Measurements from ENCODE around the gene LRRC2.

LRRC2 gene

GRCh38 chr3:46595819-46596314 is 29.8 kb upstream of the LRRC2 start:
- no peak overlapping the region for H2BK120ac ChIP-seq (ENCODE audit: low read depth, low read length)
- DNase-seq: no peak
- H3K4ac ChIP-seq (ENCODE audit: low read depth in 1 of 2, low read length in 2 of 2): no peak overlapping the region
- no peak overlapping the region for H2AK5ac ChIP-seq (ENCODE audit: low read length, severe bottlenecking)
- H3K4me1 ChIP-seq (ENCODE audit: control insufficient read depth, insufficient read depth, low read depth, low read length): no peaks in the 10 kb centered on the region
- no peak overlapping the region for H3K4me2 ChIP-seq (ENCODE audit: low read length, poor library complexity, severe bottlenecking)
- H3K9me3 ChIP-seq (ENCODE audit: control insufficient read depth, low read length): no peaks in the 10 kb centered on the region
- no peak overlapping the region for H4K91ac ChIP-seq (ENCODE audit: low read length)
- no peak overlapping the region for H2AFZ ChIP-seq (ENCODE audit: low read depth, low read length)
- no peak overlapping the region for H2BK12ac ChIP-seq (ENCODE audit: low read length in 2 of 2)
- no peak overlapping the region for H3K14ac ChIP-seq (ENCODE audit: low read length in 2 of 2)
- H4K8ac ChIP-seq (ENCODE audit: low read length): no peak overlapping the region
- no peak overlapping the region for H2BK15ac ChIP-seq (ENCODE audit: low read depth, poor library complexity, severe bottlenecking)
- H3K27me3 ChIP-seq (ENCODE audit: control insufficient read depth in 1 of 2, insufficient read depth in 1 of 2, low read length in 2 of 2): peaks cover 0 to 9% of the 10 kb centered on the region in 2 experiments
- no peak overlapping the region for H3K27ac ChIP-seq (ENCODE audit: low read length, poor library complexity, severe bottlenecking)
- H3K4me3 ChIP-seq (ENCODE audit: insufficient read depth in 1 of 2, low read depth in 1 of 2, low read length in 2 of 2): no peak overlapping the region
- no peak overlapping the region for H3K18ac ChIP-seq (ENCODE audit: low read depth in 1 of 2, low read length in 2 of 2)
- no peak overlapping the region for H3K9ac ChIP-seq (ENCODE audit: low read length)
- H3K23ac ChIP-seq (ENCODE audit: low read length in 2 of 2): no peak overlapping the region
- H3K36me3 ChIP-seq (ENCODE audit: control insufficient read depth in 1 of 2, insufficient read depth in 2 of 2, low read depth in 1 of 2, low read length in 2 of 2): no peaks in the 10 kb centered on the region
- H2BK5ac ChIP-seq (ENCODE audit: low read depth, low read length, poor library complexity, severe bottlenecking): no peak overlapping the region
- WGBS: 91% methylated on average over 8 of the region's 8 CpGs
- no peaks in the 10 kb centered on the region for H3K79me1 ChIP-seq (replicated peaks; ENCODE audit: low read length, poor library complexity, severe bottlenecking)

- Histone ChIP-seq H3K18ac (ENCODE audit: low read depth in 1 of 2, low read length in 2 of 2) (no peak overlapping the region), H3K27me3 (ENCODE audit: control insufficient read depth in 1 of 2, insufficient read depth in 1 of 2, low read length in 2 of 2) (peaks cover 0 to 5% of the 10 kb centered on the region in 2 experiments), H3K4me2 (ENCODE audit: low read length, poor library complexity, severe bottlenecking) (no peak overlapping the region), H3K79me1 (replicated peaks; ENCODE audit: low read length, poor library complexity, severe bottlenecking) (no peaks in the 10 kb centered on the region), H3K9ac (ENCODE audit: low read length) (no peak overlapping the region), H2AFZ (ENCODE audit: low read depth, low read length) (no peak overlapping the region), H3K4me1 (ENCODE audit: control insufficient read depth, insufficient read depth, low read depth, low read length) (no peaks in the 10 kb centered on the region), H4K8ac (ENCODE audit: low read length) (no peak overlapping the region), H2BK15ac (ENCODE audit: low read depth, poor library complexity, severe bottlenecking) (no peak overlapping the region), H3K27ac (ENCODE audit: low read length, poor library complexity, severe bottlenecking) (no peak overlapping the region), H3K4ac (ENCODE audit: low read depth in 1 of 2, low read length in 2 of 2) (no peak overlapping the region), H2AK5ac (ENCODE audit: low read length, severe bottlenecking) (no peak overlapping the region), H2BK5ac (ENCODE audit: low read depth, low read length, poor library complexity, severe bottlenecking) (no peak overlapping the region), H3K36me3 (ENCODE audit: control insufficient read depth in 1 of 2, insufficient read depth in 2 of 2, low read depth in 1 of 2, low read length in 2 of 2) (no peaks in the 10 kb centered on the region), H3K9me3 (ENCODE audit: control insufficient read depth, low read length) (no peaks in the 10 kb centered on the region), H3K14ac (ENCODE audit: low read length in 2 of 2) (no peak overlapping the region), H3K4me3 (ENCODE audit: insufficient read depth in 1 of 2, low read depth in 1 of 2, low read length in 2 of 2) (no peak overlapping the region), H4K91ac (ENCODE audit: low read length) (no peak overlapping the region), H3K23ac (ENCODE audit: low read length in 2 of 2) (no peak overlapping the region), H2BK12ac (ENCODE audit: low read length in 2 of 2) (no peak overlapping the region), H2BK120ac (ENCODE audit: low read depth, low read length) (no peak overlapping the region)
- WGBS: 99% methylated on average over 3 of the region's 4 CpGs
- no peak for DNase-seq
These were observed 28.6 kb upstream of the LRRC2 start for GRCh38 chr3:46594723-46595122.

- Histone ChIP-seq H2BK15ac (ENCODE audit: low read depth, poor library complexity, severe bottlenecking) (no peak overlapping the region), H4K8ac (ENCODE audit: low read length) (no peak overlapping the region), H3K9ac (ENCODE audit: low read length) (no peak overlapping the region), H3K27ac (ENCODE audit: low read length, poor library complexity, severe bottlenecking) (no peak overlapping the region), H3K4me2 (ENCODE audit: low read length, poor library complexity, severe bottlenecking) (no peak overlapping the region), H3K27me3 (ENCODE audit: control insufficient read depth in 1 of 2, insufficient read depth in 1 of 2, low read length in 2 of 2) (peaks cover 0 to 4% of the 10 kb centered on the region in 2 experiments), H2BK120ac (ENCODE audit: low read depth, low read length) (no peak overlapping the region), H2BK12ac (ENCODE audit: low read length in 2 of 2) (no peak overlapping the region), H2AK5ac (ENCODE audit: low read length, severe bottlenecking) (no peak overlapping the region), H2BK5ac (ENCODE audit: low read depth, low read length, poor library complexity, severe bottlenecking) (no peak overlapping the region), H3K4me1 (ENCODE audit: control insufficient read depth, insufficient read depth, low read depth, low read length) (no peaks in the 10 kb centered on the region), H2AFZ (ENCODE audit: low read depth, low read length) (no peak overlapping the region), H3K9me3 (ENCODE audit: control insufficient read depth, low read length) (no peaks in the 10 kb centered on the region), H3K18ac (ENCODE audit: low read depth in 1 of 2, low read length in 2 of 2) (no peak overlapping the region), H3K36me3 (ENCODE audit: control insufficient read depth in 1 of 2, insufficient read depth in 2 of 2, low read depth in 1 of 2, low read length in 2 of 2) (no peaks in the 10 kb centered on the region), H3K4me3 (ENCODE audit: insufficient read depth in 1 of 2, low read depth in 1 of 2, low read length in 2 of 2) (no peak overlapping the region), H3K4ac (ENCODE audit: low read depth in 1 of 2, low read length in 2 of 2) (no peak overlapping the region), H3K79me1 (replicated peaks; ENCODE audit: low read length, poor library complexity, severe bottlenecking) (no peaks in the 10 kb centered on the region), H3K23ac (ENCODE audit: low read length in 2 of 2) (no peak overlapping the region), H4K91ac (ENCODE audit: low read length) (no peak overlapping the region), H3K14ac (ENCODE audit: low read length in 2 of 2) (no peak overlapping the region)
- DNase-seq: no peak
These were observed 27.9 kb upstream of the LRRC2 start for GRCh38 chr3:46593979-46594378.

- Histone ChIP-seq H3K36me3 (ENCODE audit: control insufficient read depth in 1 of 2, insufficient read depth in 2 of 2, low read depth in 1 of 2, low read length in 2 of 2) (no peaks in the 10 kb centered on the region), H3K14ac (ENCODE audit: low read length in 2 of 2) (no peak overlapping the region), H4K8ac (ENCODE audit: low read length) (no peak overlapping the region), H3K4me3 (ENCODE audit: insufficient read depth in 1 of 2, low read depth in 1 of 2, low read length in 2 of 2) (no peak overlapping the region), H3K9me3 (ENCODE audit: control insufficient read depth, low read length) (no peaks in the 10 kb centered on the region), H2BK15ac (ENCODE audit: low read depth, poor library complexity, severe bottlenecking) (no peak overlapping the region), H2AK5ac (ENCODE audit: low read length, severe bottlenecking) (no peak overlapping the region), H3K23ac (ENCODE audit: low read length in 2 of 2) (no peak overlapping the region), H3K4ac (ENCODE audit: low read depth in 1 of 2, low read length in 2 of 2) (no peak overlapping the region), H3K27me3 (ENCODE audit: control insufficient read depth in 1 of 2, insufficient read depth in 1 of 2, low read length in 2 of 2) (peaks cover 0 to 4% of the 10 kb centered on the region in 2 experiments), H3K79me1 (replicated peaks; ENCODE audit: low read length, poor library complexity, severe bottlenecking) (no peaks in the 10 kb centered on the region), H2BK12ac (ENCODE audit: low read length in 2 of 2) (no peak overlapping the region), H3K18ac (ENCODE audit: low read depth in 1 of 2, low read length in 2 of 2) (no peak overlapping the region), H3K4me2 (ENCODE audit: low read length, poor library complexity, severe bottlenecking) (no peak overlapping the region), H2BK5ac (ENCODE audit: low read depth, low read length, poor library complexity, severe bottlenecking) (no peak overlapping the region), H3K4me1 (ENCODE audit: control insufficient read depth, insufficient read depth, low read depth, low read length) (no peaks in the 10 kb centered on the region), H3K9ac (ENCODE audit: low read length) (no peak overlapping the region), H2BK120ac (ENCODE audit: low read depth, low read length) (no peak overlapping the region), H3K27ac (ENCODE audit: low read length, poor library complexity, severe bottlenecking) (no peak overlapping the region), H2AFZ (ENCODE audit: low read depth, low read length) (no peak overlapping the region), H4K91ac (ENCODE audit: low read length) (no peak overlapping the region)
- DNase-seq: no peak
- 78% methylated on average over 12 of the region's 14 CpGs for WGBS
These were observed 27.3 kb upstream of the LRRC2 start for GRCh38 chr3:46593274-46593862.
